HG03064 (cell line): ENCODE measurements around the gene ZFHX3.
"Not testable (repeated sequence)": the region's sequence is repeated elsewhere in the genome, so short reads cannot be mapped to it uniquely, and the experiment has no call there.

Source experiments
- ATAC-seq: cut with Tn5 transposase; IDR thresholded peaks from one replicate; pipeline ENCODE4 v1.9.1; 2021; ENCODE audit warnings: low read depth; ENCODE audit not compliant: unreplicated experiment

ZFHX3 gene

DNA sequence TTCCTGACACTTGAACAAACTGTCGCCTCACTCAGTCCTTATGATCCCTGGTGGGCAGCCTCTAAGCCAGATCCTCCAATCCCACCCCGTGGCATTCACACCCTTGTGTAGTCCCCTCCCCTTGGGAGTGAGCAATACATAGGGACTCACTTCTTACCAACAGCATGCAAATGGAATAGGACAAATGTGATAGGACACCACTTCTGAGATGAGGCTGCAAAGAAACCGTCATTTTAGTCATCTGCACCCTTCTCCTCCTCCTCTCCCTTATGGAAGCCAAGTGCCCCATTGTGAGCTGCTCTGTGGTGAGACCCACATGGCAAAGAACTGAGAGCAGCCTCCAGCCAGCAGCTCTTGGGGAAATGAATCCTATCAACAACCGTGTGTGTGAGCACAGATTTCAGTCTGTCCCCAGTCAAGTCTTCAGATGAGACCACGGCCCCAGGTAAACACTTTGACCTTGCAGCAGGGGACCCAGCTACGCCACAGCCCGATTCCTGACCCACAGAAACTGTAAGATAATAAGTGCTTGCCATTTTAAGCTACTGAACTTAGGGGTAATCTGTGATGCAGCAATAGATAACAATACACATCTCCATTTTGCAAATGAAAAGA is 46.9 kb downstream of the ZFHX3 start:
- ATAC-seq: no peak

DNA sequence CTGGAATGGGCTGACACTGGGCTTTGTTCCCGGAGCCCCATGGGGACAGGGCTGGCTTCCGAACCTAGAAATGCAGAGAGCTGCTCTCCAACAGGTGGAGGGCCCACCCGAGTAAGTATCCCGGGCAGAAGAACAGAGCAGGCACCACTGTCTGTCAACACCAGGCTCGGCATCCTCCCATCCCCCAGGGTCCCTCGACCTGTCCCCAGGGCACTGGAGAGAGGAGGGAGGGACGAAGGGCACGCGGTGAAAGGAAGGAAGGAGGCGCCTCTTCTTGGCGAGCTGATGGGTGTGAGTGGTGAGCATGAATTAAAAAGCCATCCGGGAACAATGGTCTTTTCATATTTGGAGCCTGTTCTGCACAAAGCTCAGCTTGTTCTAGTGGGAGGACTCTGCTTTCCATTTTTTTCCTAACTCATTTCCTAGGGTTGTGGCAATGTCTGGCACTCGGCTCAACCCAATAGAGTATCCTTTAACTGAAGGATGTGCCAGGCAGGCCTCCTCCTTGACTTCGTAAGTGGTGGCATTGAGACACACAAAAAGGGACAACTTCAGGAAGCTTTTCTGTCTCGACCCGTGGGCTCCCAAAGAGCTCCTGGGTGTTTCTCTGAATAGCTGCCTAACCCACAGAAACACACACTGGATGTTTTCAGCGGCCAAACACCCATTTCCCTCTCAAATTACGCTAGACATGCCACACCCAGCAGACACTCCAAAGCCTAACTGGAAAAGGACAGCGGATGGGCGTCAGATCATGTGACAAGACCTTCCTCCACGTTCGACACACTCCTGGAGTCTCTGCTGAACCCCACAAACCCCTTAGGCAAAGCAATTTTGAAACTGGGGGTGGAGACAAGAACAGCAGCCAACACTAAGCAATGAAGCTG is 47.7 kb downstream of the ZFHX3 start:
- no peak for ATAC-seq

DNA sequence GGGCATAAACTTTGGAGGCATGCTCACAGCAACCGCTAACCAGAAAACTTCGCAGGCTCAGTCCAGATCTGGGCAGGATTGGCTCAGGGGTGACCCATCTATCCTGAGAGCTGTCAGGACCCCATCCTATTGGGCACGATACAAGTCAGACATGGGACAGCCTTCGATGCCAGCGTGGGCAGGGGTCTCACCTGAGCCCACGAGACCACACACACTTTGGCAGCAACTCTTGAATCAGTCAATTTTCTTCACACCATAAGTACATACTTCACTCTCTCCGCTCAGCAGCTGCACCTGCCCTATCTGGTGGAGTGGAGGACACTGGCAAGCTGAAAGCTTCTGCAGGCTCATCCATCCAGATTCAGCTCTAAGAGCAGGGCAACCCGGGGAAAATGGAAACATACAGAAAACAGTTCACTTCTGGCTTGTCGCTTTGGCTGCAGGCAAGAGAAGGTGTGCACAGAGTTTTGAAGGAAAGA is 48.3 kb downstream of the ZFHX3 start:
- no peak for ATAC-seq

DNA sequence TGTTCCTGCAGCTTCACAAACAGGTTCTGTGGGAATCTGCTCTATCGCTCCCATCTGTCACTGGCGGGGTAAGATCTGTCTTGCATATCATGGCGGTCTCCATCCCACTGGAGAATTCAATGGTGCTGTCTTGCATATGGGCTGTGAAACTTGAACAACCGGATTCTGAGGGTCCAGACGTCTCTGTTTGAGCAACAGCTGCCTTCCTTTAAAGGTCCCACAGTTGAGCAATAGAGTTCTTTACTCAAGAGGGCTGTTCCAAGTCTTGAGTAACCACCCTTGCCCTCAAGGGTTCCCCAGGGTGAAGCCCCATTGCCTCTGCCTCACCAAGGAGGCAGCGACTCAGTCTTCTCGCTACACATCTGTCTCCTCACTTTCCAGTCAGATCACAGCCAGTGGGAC is 50.8 kb downstream of the ZFHX3 start:
- no peak for ATAC-seq

DNA sequence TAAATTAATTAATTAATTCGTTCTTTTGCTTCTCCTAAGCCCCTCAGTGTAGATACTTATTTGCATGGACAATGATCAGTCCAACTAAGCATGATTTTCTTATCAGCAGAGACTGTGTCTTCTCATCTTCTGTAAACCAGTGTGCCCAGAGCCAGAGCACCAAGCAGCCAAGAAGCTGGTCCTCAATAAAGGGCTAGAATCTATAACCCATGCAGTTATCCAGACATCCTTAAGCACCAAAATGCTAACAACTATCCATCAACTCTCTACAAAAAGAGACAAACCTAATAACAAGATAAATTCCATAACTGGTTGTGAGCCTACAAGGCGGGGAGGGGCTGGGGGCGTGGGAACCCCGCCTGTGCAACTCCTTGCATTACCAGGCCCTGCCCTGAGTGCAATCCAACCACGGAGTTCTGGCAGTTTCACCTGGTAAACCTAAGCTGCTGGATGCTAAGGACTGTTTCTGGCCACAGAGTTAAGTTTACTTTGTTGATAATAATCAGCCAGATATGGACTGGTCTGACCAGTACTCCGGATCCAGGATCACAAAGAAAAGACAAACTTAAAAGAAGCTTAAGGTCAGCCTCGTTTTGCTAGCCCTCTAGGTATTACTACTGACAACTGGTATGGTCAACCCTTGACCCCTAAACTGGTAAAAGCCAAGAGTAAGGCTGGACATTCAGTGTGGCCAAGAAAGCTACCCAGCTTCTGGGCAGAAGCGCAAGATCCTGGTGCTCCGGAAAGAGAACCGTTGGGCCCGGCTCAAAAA is 51.5 kb downstream of the ZFHX3 start:
- no peak for ATAC-seq

DNA sequence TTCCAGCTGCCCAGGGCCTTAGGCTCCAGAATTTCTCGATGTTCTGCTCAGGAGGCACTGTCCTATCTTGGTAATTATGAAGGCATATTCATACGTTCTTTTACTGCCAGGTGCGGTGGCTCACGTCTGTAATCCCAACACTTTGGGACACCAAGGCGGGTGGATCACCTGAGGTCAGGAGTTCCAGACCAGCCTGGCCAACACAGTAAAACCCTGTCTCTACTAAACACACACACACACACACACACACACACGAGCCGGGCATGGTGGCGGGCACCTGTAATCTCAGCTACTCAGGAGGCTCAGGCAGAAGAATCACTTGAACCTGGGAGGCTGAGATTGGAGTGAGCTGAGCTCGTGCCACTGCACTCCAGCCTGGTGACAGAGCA is 52.1 kb downstream of the ZFHX3 start:
- ATAC-seq: not testable (repeated sequence)

DNA sequence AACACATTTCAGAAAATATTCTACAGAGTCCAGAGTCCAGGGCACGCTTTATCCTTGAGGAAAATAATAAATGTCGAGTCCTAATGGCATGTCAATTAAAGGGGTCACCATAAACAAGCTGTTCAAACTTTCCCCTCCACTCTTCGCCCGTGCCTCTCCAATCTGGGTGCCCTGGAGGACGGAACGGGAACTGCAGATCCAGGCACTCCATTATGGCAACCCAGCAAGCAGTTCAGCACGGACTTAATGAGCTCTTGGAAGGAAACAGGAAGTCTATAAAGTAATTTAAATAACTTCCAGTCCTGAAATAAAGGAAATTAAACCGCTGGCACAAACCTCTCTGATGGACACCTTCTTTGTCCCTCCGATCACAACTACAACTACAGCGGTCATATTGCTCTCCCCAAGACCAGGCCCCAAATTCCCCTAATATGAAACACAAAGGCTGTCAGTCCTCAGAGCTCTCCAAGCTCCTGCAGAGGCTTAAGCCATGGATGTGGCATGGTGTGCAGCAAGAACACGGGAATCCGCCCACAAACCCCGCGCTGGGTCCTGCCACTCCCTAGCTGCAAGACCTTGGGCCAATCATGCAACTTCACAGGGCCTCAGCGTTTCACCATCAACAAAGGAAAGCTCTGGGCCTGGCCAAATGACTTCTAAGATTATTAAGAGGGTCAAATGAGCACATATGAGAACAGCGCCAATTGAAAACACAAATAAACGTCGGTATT is 52.6 kb downstream of the ZFHX3 start:
- ATAC-seq: no peak

DNA sequence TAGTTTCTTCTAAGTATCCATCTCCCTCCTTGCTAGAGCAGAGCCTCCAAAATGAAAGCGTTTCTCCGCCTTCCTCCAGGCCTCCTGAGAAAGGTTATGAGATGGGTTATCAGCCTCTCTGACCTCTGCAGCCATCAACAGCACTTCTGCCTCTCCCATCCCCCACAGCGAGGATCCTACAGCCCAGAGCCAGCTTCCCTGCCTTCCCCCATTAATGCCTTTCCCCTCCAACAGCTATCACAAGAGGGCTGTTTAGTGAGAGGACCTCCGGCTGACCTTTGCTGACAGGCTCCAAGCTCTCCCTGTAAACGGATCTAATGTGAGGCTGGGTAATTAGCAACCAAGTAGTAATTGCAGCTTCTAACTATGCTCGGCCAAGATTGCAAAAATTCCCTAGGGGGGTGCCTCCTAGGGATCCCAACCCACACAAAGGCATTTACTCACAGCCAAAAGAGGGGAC is 55.8 kb downstream of the ZFHX3 start:
- ATAC-seq: no peak

DNA sequence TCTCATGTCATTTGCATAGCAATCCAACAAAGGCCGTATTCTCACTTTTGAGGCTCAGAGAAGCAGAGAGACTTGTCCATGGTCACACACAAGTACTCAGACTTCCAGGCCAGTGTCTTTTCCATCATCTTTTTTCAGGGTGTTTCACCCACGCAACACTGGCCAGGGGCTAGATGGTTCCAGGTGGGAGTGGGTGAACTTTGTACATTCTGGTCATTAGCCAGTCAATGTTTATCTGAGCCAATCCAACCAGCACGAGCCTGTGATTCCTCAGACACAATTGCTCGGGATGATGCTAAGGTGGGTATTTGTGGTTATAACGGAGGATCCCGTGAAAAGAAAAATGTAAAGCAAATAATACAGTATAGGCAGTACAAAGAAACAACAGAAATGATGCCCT is 56.3 kb downstream of the ZFHX3 start:
- no peak for ATAC-seq

DNA sequence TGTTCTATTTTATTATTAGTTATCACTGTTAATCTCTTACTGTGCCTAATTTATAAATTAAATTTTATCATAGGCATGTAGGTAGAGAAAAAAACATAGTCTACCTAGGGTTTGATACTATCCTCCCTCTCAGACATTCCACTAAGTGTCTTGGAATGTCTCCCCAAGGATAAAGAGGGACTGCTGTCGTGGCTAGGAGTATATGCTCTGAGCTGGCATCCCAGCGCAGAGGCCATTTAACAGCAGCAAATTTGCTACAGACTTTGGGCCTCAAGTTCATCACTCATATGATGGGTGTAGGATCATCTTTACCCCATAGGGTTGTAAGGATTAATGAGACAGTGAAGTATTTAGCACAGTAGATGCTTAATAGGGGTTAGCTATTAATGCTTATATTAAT is 56.7 kb downstream of the ZFHX3 start:
- no peak for ATAC-seq

DNA sequence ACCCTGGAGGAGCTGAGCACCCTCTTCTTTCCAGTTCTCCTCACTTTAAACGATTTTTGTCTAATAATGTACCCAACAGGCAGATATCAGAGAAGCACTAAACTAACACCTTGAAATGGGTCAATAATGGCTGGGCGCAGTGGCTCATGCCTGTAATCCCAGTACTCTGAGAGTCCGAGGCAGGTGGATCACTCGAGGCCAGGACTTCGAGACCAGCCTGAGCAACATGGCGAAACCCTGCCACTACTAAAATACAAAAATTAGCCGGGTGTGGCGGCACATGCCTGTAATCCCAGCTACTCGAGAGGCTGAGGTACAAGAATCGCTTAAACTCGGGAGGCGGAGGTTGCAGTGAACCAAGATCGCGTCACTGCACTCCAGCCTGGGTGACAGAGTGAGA is 57.4 kb downstream of the ZFHX3 start:
- ATAC-seq: no peak

DNA sequence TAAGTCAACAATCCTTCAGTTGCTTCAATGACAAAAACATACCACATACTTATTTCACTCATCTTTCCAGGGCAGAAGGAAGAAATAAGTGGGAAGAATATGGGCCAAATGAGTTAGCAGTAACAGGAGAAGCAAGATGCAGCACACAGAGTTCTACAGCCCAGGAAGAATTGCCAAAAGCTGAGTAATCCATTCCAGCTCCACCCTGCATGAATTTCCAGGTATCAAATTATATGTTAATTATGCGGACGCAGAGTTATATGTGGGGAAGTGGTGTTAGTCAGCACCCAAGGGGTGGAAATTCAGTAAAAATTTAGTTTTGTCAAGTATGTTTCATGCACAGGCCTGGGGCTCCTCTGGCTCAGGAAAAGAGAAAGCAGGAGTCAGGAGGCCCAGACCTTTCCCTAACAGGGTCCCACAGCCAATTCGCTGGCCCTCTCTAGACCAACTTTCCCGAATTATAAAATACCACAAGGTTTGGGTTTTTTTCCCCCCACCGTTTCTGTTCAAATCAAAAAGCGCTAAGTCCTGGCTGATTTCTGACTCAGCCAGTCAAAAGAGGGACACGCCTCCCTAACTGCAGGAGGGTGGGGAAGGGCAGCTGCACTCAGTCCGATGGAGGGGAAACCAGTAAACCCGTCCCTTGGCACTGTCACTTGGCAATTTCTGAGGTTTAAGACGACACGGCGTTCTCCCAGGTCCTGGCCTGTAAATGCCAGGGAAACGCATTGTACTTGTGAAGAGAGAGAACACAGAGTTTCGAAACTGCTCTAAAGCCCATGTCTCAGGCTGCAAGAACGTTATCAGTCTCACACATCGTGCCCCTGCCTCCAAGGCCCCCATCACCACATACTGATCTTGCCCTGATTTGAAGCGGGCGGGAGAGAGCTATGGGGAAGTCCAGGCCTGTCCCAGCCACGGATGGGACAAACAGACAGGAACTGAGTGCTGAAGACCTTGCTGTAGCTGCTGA is 58.1 kb downstream of the ZFHX3 start:
- no peak for ATAC-seq

DNA sequence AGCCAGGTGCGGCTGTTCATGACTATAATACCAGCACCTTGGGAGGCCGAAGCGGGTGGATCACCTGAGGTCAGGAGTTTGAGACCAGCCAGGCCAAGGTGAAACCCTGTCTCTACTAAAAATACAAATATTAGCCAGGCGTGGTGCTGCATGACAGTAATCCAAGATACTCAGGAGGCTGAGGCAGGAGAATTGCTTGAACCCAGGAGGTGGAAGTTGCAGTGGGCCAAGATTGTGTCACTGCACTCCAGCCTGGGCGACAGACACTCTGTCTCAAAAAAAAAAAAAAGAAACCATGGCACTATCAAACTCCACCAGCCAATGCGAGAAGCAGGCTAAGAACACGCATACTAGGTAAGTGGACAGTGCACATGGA is 58.7 kb downstream of the ZFHX3 start:
- not testable (repeated sequence) for ATAC-seq

DNA sequence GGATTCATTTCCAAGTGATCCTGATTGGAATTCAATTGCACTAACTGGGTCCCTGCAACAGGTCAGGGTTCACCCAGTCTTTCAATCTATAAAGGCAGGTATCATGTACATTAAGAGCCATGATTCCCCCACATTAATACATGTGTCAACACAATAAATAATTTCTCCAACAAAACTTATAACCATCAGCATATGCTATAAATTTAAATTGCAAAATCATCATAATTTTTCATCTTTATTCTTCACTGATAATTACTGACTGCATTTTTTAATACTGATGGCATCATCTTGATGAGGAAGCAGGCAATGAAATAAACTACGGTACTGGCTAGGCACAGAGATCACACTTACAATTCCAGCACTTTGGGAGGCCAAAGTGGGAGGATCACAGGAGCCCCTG is 59.4 kb downstream of the ZFHX3 start:
- no peak for ATAC-seq

DNA sequence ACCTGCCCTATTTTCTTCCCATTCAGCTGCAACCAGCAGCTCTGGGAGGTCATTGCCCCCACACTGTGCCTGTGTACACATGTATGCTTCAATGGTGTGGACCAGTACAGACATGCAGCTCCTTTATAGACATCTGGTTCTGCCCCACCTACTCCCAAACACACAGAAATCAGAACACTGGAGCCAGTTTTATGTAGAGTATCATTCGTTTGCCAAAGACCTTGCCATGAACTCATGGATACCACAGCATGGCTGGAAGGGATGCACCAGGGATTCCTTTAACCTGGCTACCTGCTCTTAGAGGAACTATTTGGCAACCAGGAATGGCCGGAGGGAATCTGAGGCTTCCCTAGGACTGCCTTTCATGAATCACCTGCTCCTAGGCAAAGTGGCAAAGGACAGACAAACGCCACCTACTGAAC is 60.4 kb downstream of the ZFHX3 start:
- ATAC-seq: no peak

DNA sequence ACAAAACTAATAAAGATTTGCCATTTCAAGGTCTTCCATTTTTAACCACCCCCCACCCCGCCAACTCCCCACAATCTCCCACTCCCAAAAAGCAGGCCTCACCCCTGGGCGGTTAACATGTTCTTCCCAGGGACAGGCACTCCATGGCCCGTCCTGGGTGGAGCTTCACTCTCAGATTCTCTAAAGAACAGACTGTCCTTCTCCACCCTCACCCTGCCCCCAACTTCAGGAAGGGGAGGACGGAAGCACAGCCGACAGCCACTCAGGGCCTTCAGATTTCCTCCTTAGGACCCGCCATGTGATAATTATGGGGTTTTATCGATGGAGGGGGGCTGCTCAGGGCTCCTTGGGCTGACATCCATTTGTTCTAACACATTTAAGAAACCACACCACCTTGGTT is 61.9 kb downstream of the ZFHX3 start:
- no peak for ATAC-seq

DNA sequence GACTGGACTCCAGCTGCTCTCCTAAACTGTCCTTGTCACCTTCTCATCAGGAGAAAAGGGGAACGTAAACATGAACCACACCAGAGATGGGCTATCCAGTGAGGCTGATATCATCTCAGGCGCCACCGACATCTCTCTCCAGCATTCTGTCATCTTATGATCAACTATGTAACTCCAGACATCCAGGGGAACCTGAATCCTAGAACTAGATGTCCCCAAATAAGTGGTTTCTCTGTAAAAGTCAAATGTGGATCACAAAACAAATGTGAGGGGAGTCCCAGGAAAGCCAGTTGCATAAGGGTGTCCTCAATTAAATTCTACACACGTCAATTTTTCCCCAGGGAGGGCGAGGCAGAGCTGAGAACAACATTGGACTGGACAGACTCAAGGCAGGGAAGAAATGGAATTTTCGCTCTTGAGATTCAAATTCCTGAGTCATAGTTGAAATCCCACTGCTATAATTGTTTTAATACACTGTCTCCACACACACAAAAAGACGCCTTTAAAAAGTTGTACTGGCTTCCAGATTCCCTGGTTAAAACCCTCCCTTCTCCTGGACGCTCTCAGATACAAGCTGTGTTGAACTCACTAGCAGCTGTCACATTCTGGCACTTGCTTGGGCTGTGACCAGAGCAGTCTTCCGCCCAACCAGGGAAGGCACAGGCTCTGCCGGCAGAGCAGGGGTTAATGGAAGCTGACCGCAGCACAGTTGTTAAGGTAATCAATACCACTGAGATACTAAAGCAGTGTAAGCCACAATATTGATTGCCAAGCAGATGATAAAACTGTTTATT is 62.6 kb downstream of the ZFHX3 start:
- ATAC-seq: no peak

DNA sequence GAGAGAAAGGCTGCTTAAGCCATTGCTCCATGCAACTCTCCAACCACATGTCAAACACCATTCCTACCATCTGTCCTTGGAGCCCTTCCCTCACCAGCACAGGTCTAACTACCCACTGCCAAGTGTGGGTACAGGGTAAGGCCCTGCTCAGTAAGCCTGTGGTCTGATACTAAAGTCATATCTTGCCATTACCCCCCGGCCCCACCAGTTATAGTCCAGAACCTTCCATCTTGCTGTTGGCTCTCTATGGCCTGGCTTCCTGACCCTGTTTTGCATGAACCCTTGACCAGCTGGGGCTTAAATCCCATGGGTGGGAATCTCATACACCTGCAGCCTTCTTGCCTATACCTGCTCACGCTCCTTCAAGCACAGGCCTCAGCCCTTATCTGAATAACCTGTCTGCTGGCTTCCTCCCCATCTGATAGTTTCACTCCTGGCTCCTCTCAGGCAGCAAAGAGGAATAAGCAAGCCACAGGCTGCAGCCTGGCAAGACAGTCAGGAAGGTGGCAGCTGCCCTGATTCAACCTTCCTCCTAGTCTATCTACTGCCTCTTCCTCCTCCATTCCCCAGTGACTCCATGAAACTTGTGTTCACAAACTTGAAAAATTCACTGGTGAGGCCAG is 64.1 kb downstream of the ZFHX3 start:
- ATAC-seq: no peak
